Epithelial cell of alveolus of lung (primary cell): ENCODE results near the gene PYGM. TPM values are rescaled to one million over a fixed set of nuclear protein-coding genes. Genes with fewer than 3 reads are reported as not detected.

Source experiments
- total RNA-seq: library from RNA; depleted of rRNA; stranded (reverse); fragments of >200 nt; gene quantifications from 2 replicates; pipeline ENCODE4 v1.2.1, GENCODE V29; 2015

Gene PYGM
- total RNA-seq: 0.52 and 2.8 TPM in 2 replicates

GRCh38 chr11:64759722-64760719, at the start of gene PYGM:
TSS of gene PYGM (minus strand) at chr11:64759974. CDS start at chr11:64759898, 76 bp downstream.

GRCh38 chr11:64803158-64803845, 43.5 kb upstream of the PYGM start, which contains the start of gene MAP4K2:
TSS of gene MAP4K2 (minus strand) at chr11:64803214. CDS start at chr11:64803149, 65 bp downstream.

GRCh38 chr11:64778473-64779298, 18.9 kb upstream of the PYGM start, which contains the start of gene SF1:
TSS of gene SF1 (minus strand) at chr11:64778542. CDS start at chr11:64778392, 150 bp downstream.

GRCh38 chr11:64743591-64744543, 15.9 kb downstream of the PYGM start, which contains the start of gene RASGRP2:
TSS of gene RASGRP2 (minus strand) at chr11:64744142. CDS start at chr11:64742866, 1,276 bp downstream.

GRCh38 chr11:64723117-64723906, 36.5 kb downstream of the PYGM start, which contains the start of gene NRXN2:
TSS of gene NRXN2 (minus strand) at chr11:64723197. CDS start at chr11:64713699, 9,498 bp downstream.

Other genes starting within 250 kb of the PYGM start
- gene SLC22A11, start 204.0 kb downstream of the PYGM start, total RNA-seq: not detected in 2 replicates
- not detected in 2 replicates for gene SLC22A12, start 168.8 kb downstream of the PYGM start, total RNA-seq
- not detected in 2 replicates for gene NRXN2, start 36.8 kb downstream of the PYGM start, total RNA-seq
- gene RASGRP2, start 15.8 kb downstream of the PYGM start, total RNA-seq: 0.56 and 4.4 TPM in 2 replicates
- 100 and 286 TPM in 2 replicates for gene SF1, start 18.6 kb upstream of the PYGM start, total RNA-seq
- gene MAP4K2, start 43.2 kb upstream of the PYGM start, total RNA-seq: 24.3 and 24.6 TPM in 2 replicates
- 25.5 and 26.2 TPM in 2 replicates for gene MEN1, start 50.6 kb upstream of the PYGM start, total RNA-seq
- gene CDC42BPG, start 84.7 kb upstream of the PYGM start, total RNA-seq: 0.08 and 0.91 TPM in 2 replicates
- 37.5 and 50.9 TPM in 2 replicates for gene EHD1, start 118.6 kb upstream of the PYGM start, total RNA-seq
- 14.5 and 36.2 TPM in 2 replicates for gene ATG2A, start 157.2 kb upstream of the PYGM start, total RNA-seq
- gene PPP2R5B, start 164.7 kb upstream of the PYGM start, total RNA-seq: 21.0 and 22.8 TPM in 2 replicates
- gene GPHA2, start 175.9 kb upstream of the PYGM start, total RNA-seq: not detected in 2 replicates
- gene MAJIN, start 212.1 kb upstream of the PYGM start, total RNA-seq: not detected in 2 replicates
- 1.8 and 3.2 TPM in 2 replicates for gene BATF2, start 237.0 kb upstream of the PYGM start, total RNA-seq